GM13976 (cell line): ENCODE measurements around the gene RWDD3.

Experiments
- DNase-seq: peaks from one replicate; pipeline ENCODE4 v3.0.0; 2012; ENCODE audit warnings: low spot score
- in situ Hi-C: fragments of 300-500 bp; cut with MboI; formaldehyde crosslinking; loops from one replicate; pipeline ENCODE4 v1.12.0; 2022; ENCODE audit warnings: low sequenced_read_pairs, mixed read lengths, inconsistent platforms; ENCODE audit not compliant: unreplicated experiment
- TF ChIP-seq, protein P1 (sequence below): IDR thresholded peaks from 2 replicates; pipeline ENCODE4 v1.5.1; 2012; ENCODE audit warnings: borderline replicate concordance, mild to moderate bottlenecking; ENCODE audit not compliant: insufficient read depth; ENCODE audit errors: extremely low read depth, missing control alignments, control extremely low read depth

RWDD3 gene

DNA sequence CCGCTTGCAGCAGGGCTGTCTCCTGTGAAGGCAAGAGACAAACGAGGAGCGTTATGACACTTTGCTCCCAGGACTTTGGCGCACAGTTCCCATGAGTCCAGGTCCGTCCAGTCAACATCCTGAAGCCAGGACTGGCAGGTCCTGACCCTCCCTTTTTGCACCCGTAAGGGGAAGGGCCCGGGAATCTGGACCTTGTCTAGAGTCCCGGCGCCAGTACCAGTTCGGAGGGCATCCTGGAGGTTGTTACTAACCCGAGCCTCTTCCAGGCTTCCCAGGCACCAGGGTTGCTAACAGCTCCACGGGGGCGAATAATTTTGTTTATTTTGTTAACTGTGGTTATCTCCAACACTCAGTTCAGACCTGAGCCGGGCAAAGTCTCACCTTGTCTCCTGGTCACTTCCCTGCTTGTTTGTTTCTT, 682 bp upstream of the RWDD3 start:
- in situ Hi-C loops = loop anchor here (25.0 kb wide), 1 partner anchor 371 kb away; no protein-coding TSS in a partner anchor
- TF ChIP-seq, protein P1, sequence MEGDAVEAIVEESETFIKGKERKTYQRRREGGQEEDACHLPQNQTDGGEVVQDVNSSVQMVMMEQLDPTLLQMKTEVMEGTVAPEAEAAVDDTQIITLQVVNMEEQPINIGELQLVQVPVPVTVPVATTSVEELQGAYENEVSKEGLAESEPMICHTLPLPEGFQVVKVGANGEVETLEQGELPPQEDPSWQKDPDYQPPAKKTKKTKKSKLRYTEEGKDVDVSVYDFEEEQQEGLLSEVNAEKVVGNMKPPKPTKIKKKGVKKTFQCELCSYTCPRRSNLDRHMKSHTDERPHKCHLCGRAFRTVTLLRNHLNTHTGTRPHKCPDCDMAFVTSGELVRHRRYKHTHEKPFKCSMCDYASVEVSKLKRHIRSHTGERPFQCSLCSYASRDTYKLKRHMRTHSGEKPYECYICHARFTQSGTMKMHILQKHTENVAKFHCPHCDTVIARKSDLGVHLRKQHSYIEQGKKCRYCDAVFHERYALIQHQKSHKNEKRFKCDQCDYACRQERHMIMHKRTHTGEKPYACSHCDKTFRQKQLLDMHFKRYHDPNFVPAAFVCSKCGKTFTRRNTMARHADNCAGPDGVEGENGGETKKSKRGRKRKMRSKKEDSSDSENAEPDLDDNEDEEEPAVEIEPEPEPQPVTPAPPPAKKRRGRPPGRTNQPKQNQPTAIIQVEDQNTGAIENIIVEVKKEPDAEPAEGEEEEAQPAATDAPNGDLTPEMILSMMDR = no peak
- no peak for DNase-seq

DNA sequence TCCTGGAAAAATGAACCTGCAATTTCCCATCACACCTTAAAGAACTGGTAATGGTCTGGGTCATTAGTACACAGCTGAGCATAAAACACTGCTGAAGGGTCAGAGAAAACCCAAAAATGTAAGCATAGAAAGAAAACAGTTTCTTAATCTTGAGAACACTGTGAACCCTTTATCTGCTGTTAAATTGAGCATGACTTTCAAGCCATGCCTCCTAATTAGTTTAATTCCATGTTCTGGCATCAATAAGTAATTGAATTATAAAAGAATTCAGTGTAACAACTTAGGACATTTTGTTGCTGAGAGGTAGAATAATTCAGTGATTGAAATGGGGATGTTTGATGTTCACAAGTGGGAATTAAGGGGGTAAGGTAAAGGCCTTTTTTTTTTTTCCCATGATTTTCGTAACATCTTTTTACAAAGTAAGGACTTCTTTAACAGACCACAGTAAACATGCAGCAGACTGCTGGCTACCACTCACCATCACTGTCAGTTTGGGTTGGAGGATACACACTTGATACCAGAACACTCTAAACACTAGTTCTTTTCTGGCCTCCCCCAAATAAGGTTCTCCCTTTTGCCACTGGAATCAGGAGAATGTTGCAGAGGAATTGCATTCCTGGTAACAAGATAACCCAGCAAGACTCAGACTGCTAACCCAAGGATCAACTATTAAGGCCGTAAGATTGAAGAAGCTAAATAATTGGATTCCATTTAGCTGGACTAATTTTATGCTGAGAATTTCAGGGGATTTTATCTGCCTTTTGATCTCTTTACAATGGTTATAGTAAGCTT, 3.0 kb downstream of the RWDD3 start:
- no peak for DNase-seq
- TF ChIP-seq, protein P1 = no peak
- in situ Hi-C loops = loop anchor here (25.0 kb wide), 1 partner anchor 375 kb away; no protein-coding TSS in a partner anchor

DNA sequence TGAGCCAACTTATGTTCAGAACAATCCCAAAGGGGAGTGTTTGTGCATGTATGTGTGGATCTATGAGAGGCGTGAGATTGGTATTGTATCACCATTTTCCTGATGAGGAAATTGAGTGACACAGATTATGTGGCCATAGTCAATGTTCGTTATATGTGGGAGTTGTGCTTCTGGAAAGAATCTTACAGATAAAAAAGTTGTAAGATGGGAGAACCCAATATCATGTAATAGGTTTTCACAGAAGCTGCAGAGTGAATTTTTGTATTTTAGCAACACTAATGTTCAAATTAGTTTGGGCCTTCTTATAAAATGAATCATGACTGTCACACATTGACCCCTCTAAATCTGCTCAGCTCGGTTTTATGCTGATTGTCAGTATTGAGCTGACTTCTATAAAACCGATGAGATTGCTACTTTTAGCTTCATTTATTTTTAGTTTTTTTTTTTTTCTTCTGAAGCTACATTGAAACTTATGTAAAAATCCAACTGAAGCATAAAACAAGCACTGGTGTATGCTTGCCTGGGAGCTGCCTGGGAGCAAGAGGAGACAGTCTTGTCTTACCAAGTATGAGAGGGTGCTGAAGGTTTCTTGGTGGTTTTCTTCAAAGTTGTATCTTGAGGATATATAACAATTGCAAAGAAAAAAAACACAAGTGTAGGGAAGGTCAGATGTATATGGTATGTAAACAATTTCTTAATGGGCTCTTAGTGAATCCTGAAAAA, 4.1 kb downstream of the RWDD3 start:
- in situ Hi-C loops = loop anchor here (25.0 kb wide), 1 partner anchor 376 kb away; no protein-coding TSS in a partner anchor
- TF ChIP-seq, protein P1 = no peak
- DNase-seq = no peak

DNA sequence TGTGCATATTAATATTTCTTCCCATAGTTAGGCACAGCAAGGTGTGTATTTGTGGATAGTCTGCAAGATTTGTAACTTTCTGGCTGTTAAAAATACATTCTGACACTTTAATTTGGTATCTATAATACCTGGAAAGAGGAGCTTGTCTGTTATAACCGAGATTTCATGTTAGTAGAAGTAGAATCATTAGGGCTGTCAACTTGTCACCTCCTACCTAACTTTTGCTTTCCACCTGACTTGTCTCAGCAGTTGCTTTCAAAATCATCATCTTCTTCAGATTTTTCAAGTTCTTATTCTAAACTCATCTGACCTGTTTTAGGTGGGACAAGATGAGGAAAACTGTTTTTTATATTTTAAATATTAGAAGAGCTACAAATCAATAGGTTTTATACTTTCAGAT, 11.0 kb downstream of the RWDD3 start:
- TF ChIP-seq, protein P1 = no peak
- in situ Hi-C loops = loop anchor here (25.0 kb wide), 1 partner anchor 383 kb away; no protein-coding TSS in a partner anchor
- no peak for DNase-seq

DNA sequence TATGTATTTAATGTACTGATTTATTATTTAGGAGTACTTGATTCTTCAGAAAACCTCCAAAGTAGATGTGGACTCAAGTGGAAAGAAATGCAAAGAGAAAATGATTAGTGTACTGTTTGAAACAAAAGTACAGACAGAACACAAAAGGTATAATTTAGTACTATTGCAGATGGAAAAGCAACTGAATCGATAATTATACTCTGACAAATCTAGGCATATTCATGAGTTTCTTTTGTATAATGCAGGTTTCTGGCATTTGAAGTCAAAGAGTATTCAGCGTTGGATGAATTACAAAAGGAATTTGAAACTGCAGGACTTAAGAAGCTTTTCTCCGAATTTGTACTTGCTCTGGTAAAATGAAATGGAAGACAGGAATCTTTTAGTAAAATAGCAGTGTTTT, 12.5 kb downstream of the RWDD3 start:
- TF ChIP-seq, protein P1 = no peak
- in situ Hi-C loops = loop anchor here (25.0 kb wide), 1 partner anchor 384 kb away; no protein-coding TSS in a partner anchor
- no peak for DNase-seq

DNA sequence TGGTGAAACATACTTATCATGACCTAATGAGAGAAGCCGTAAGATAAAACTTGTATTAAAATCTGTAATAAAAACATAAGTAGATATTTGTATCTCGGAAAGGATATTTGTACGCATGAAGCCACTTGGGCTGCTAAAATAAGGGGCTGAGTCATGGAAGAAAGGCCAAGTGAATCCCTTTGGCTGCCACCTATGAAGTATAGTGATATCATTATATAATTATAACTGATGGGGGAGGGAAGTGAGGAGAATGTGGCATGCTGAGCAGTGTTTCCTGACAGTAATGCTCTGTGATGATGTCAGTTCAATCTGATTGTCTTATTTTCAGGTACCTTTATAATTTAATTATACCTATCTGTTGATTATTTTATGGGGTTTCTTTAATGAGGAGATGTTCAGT, 13.6 kb downstream of the RWDD3 start:
- no peak for DNase-seq
- in situ Hi-C loops = loop anchor here (25.0 kb wide), 1 partner anchor 385 kb away; no protein-coding TSS in a partner anchor
- TF ChIP-seq, protein P1 = no peak
